ENCODE results near the gene ESR2. TPM values are rescaled to one million over a fixed set of nuclear protein-coding genes. Genes with fewer than 3 reads are reported as not detected.

ESR2 gene
- polyA plus RNA-seq, 1 of the 3 experiments (the other 2 are of a cell fraction) = 0.03 TPM

- peaks cover 9 to 17% of the 10 kb centered on the region in 2 experiments; a peak in 2 of 4 replicates for H3K4me1 ChIP-seq (ENCODE audit: control insufficient read depth in 1 of 2, insufficient read depth in 2 of 2, low read depth in 1 of 2, low read length in 1 of 2)
- H3K4me2 ChIP-seq = no peak overlapping the region
- H3K9ac ChIP-seq = no peak overlapping the region
- peak overlapping the region in 1 of 2 experiments; percentile 36; a peak in 2 of 4 replicates for H3K27ac ChIP-seq (ENCODE audit: low read depth in 2 of 2, low read length in 1 of 2)
- no peaks in the 10 kb centered on the region for H3K9me3 ChIP-seq
- TF ChIP-seq RCOR1 (IDR thresholded peaks at IDR 0.05; ENCODE audit: low read length) = no peak
- no peak for TF ChIP-seq EZH2phosphoT487 (IDR thresholded peaks at IDR 0.05; ENCODE audit: borderline replicate concordance, low read depth)
- no peak for TF ChIP-seq GATA2 (CRISPR knock-in tag; IDR thresholded peaks at IDR 0.05)
- no peak for TF ChIP-seq POLR2AphosphoS5 (IDR thresholded peaks at IDR 0.05; ENCODE audit: low read depth, low read length)
- no peak for TF ChIP-seq FOXJ3 (CRISPR knock-in tag; IDR thresholded peaks at IDR 0.05)
- TF ChIP-seq TAF1 (IDR thresholded peaks at IDR 0.05; ENCODE audit: borderline replicate concordance, low read depth, low read length) = no peak
- TF ChIP-seq, protein P1, sequence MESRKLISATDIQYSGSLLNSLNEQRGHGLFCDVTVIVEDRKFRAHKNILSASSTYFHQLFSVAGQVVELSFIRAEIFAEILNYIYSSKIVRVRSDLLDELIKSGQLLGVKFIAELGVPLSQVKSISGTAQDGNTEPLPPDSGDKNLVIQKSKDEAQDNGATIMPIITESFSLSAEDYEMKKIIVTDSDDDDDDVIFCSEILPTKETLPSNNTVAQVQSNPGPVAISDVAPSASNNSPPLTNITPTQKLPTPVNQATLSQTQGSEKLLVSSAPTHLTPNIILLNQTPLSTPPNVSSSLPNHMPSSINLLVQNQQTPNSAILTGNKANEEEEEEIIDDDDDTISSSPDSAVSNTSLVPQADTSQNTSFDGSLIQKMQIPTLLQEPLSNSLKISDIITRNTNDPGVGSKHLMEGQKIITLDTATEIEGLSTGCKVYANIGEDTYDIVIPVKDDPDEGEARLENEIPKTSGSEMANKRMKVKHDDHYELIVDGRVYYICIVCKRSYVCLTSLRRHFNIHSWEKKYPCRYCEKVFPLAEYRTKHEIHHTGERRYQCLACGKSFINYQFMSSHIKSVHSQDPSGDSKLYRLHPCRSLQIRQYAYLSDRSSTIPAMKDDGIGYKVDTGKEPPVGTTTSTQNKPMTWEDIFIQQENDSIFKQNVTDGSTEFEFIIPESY (IDR thresholded peaks at IDR 0.05; ENCODE audit: borderline replicate concordance, low read depth) = no peak
- no peak for TF ChIP-seq FOXM1 (IDR thresholded peaks at IDR 0.05; ENCODE audit: low read depth)
- no peak overlapping the region for H3K4me3 ChIP-seq (ENCODE audit: low read depth in 2 of 2, low read length in 1 of 2)
- peaks cover 0 to 5% of the 10 kb centered on the region in 2 experiments for H3K36me3 ChIP-seq (replicated peaks in 1 of 2; ENCODE audit: control insufficient read depth in 1 of 2, insufficient read depth in 2 of 2, low read length in 1 of 2)
- H2AFZ ChIP-seq (ENCODE audit: low read depth) = no peak overlapping the region
- H3K27me3 ChIP-seq (ENCODE audit: insufficient read depth) = no peaks in the 10 kb centered on the region
- no peak for DNase-seq
- no peaks in the 10 kb centered on the region for H3K79me2 ChIP-seq (ENCODE audit: insufficient read depth)
- H3K9me2 ChIP-seq = no peaks in the 10 kb centered on the region
- 95% methylated on average over 8 of the region's 9 CpGs for WGBS (ENCODE audit: low lambda C conversion rate)
- ChIA-PET POLR2A (no interaction called here), CTCF (no interaction called here)
- H3F3A ChIP-seq (replicated peaks; ENCODE audit: insufficient read depth) = no peaks in the 10 kb centered on the region
- H4K20me1 ChIP-seq (ENCODE audit: insufficient read depth) = no peaks in the 10 kb centered on the region
Observed at GRCh38 chr14:64232944-64233343, 61.2 kb downstream of the ESR2 start.

- Histone ChIP-seq H3K9me3 (no peaks in the 10 kb centered on the region), H3K27me3 (ENCODE audit: insufficient read depth) (no peaks in the 10 kb centered on the region), H3K4me2 (peak overlapping the region; percentile 37; the same call in 1 of the 2 replicates), H2AFZ (ENCODE audit: low read depth) (0 out of 2 replicates have a peak overlapping the region, but pooled peaks have one; percentile 40), H3K4me3 (ENCODE audit: low read depth in 2 of 2, low read length in 1 of 2) (no peak overlapping the region), H3K27ac (ENCODE audit: low read depth in 2 of 2, low read length in 1 of 2) (peak overlapping the region in 1 of 2 experiments; percentile 36; a peak in 1 of 4 replicates), H3K9me2 (no peaks in the 10 kb centered on the region), H3F3A (replicated peaks; ENCODE audit: insufficient read depth) (no peaks in the 10 kb centered on the region), H4K20me1 (ENCODE audit: insufficient read depth) (no peaks in the 10 kb centered on the region), H3K36me3 (replicated peaks in 1 of 2; ENCODE audit: control insufficient read depth in 1 of 2, insufficient read depth in 2 of 2, low read length in 1 of 2) (peaks cover 0 to 8% of the 10 kb centered on the region in 2 experiments), H3K9ac (no peak overlapping the region), H3K79me2 (ENCODE audit: insufficient read depth) (no peaks in the 10 kb centered on the region), H3K4me1 (ENCODE audit: control insufficient read depth in 1 of 2, insufficient read depth in 2 of 2, low read depth in 1 of 2, low read length in 1 of 2) (peaks cover 9 to 17% of the 10 kb centered on the region in 2 experiments; a peak in 2 of 4 replicates)
- no peak for DNase-seq
- 61% methylated on average over 8 of the region's 9 CpGs for WGBS (ENCODE audit: low lambda C conversion rate)
- CTCF ChIA-PET = no interaction called here
- POLR2A ChIA-PET = no interaction called here
- TF ChIP-seq, protein P2, sequence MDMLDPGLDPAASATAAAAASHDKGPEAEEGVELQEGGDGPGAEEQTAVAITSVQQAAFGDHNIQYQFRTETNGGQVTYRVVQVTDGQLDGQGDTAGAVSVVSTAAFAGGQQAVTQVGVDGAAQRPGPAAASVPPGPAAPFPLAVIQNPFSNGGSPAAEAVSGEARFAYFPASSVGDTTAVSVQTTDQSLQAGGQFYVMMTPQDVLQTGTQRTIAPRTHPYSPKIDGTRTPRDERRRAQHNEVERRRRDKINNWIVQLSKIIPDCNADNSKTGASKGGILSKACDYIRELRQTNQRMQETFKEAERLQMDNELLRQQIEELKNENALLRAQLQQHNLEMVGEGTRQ (IDR thresholded peaks at IDR 0.05; ENCODE audit: borderline replicate concordance, low read depth, low read length) = no peak
- TF ChIP-seq GATA2 (CRISPR knock-in tag; IDR thresholded peaks at IDR 0.05) (no peak), FOSL2 (IDR thresholded peaks at IDR 0.05; ENCODE audit: borderline replicate concordance, low read depth) (peak; percentile 58; the same call in 1 of the 2 replicates), SIN3A (IDR thresholded peaks at IDR 0.05; ENCODE audit: borderline replicate concordance, low read depth, low read length) (no peak), GABPA (IDR thresholded peaks at IDR 0.05; ENCODE audit: low read depth) (no peak), MXI1 (IDR thresholded peaks at IDR 0.05; ENCODE audit: low read depth, low read length) (no peak), POLR2AphosphoS5 (IDR thresholded peaks at IDR 0.05; ENCODE audit: low read depth, low read length) (0 out of 2 replicates have a peak, but pooled peaks have one; percentile 31), USF1 (IDR thresholded peaks at IDR 0.05; ENCODE audit: borderline replicate concordance, low read depth) (no peak), NRF1 (IDR thresholded peaks at IDR 0.05; ENCODE audit: low read depth, low read length) (no peak), TCF12 (IDR thresholded peaks at IDR 0.05) (peak; percentile 66)
- TF ChIP-seq, protein P3, sequence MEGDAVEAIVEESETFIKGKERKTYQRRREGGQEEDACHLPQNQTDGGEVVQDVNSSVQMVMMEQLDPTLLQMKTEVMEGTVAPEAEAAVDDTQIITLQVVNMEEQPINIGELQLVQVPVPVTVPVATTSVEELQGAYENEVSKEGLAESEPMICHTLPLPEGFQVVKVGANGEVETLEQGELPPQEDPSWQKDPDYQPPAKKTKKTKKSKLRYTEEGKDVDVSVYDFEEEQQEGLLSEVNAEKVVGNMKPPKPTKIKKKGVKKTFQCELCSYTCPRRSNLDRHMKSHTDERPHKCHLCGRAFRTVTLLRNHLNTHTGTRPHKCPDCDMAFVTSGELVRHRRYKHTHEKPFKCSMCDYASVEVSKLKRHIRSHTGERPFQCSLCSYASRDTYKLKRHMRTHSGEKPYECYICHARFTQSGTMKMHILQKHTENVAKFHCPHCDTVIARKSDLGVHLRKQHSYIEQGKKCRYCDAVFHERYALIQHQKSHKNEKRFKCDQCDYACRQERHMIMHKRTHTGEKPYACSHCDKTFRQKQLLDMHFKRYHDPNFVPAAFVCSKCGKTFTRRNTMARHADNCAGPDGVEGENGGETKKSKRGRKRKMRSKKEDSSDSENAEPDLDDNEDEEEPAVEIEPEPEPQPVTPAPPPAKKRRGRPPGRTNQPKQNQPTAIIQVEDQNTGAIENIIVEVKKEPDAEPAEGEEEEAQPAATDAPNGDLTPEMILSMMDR (IDR thresholded peaks at IDR 0.05) = no peak
- TF ChIP-seq, protein P1 (IDR thresholded peaks at IDR 0.05; ENCODE audit: borderline replicate concordance, low read depth) = no peak
Observed at GRCh38 chr14:64232095-64232838, 61.9 kb downstream of the ESR2 start.

All from SK-N-SH (cell line).